ENCODE measurements around the gene RNF4.
A peak's percentile ranks its signal among the peaks of the same experiment; 100 is the strongest.
"Not testable (repeated sequence)": the region's sequence is repeated elsewhere in the genome, so short reads cannot be mapped to it uniquely, and the experiment has no call there.

RNF4 gene

GRCh38 chr4:2537011-2537830 is 68.3 kb downstream of the RNF4 start:
- peak; percentile 67 for DNase-seq

GRCh38 chr4:2543580-2544191 is 74.8 kb downstream of the RNF4 start:
- not testable (repeated sequence) for DNase-seq

- no peak for DNase-seq
Observed at GRCh38 chr4:2545321-2546013, 76.6 kb downstream of the RNF4 start.

- no peak for DNase-seq
Observed at GRCh38 chr4:2546286-2546823, 77.4 kb downstream of the RNF4 start.

GRCh38 chr4:2546961-2547691 is 78.2 kb downstream of the RNF4 start:
- DNase-seq, result not testable (repeated sequence)

- DNase-seq, result no peak
Observed at GRCh38 chr4:2551118-2551517, 82.2 kb downstream of the RNF4 start.

- no peak for DNase-seq
Observed at GRCh38 chr4:2552806-2553205, 83.9 kb downstream of the RNF4 start.

GRCh38 chr4:2558301-2558700 is 89.4 kb downstream of the RNF4 start:
- no peak for DNase-seq

GRCh38 chr4:2560167-2560566 is 91.3 kb downstream of the RNF4 start:
- DNase-seq, result no peak
